Astrocyte (in vitro differentiated cells and primary cell): Measurements from ENCODE around the gene DGKZ. TPM values are rescaled to one million over a fixed set of nuclear protein-coding genes. Genes with fewer than 3 reads are reported as not detected.

Source experiments
- DNase-seq: peaks from one replicate; pipeline ENCODE4 v3.0.0-alpha.2; 2010; ENCODE audit warnings: low read depth
- FAIRE-seq: peaks from 2 replicates; lab custom pipeline; 2011; peaks lifted over from hg19 to GRCh38; lab: Jason Lieb, UNC
- H2AFZ ChIP-seq: 2 replicates; pipeline ENCODE4 v1.6.0; 2012; ENCODE audit warnings: low read depth, low read length, inconsistent platforms
- H3K27ac ChIP-seq: 2 replicates; pipeline ENCODE4 v1.5.1; 2011; ENCODE audit warnings: low read depth, low read length, inconsistent platforms
- H3K27me3 ChIP-seq: 2 replicates; pipeline ENCODE4 v1.6.0; 2011; ENCODE audit warnings: low read length, inconsistent platforms; ENCODE audit not compliant: insufficient read depth
- H3K36me3 ChIP-seq: 2 replicates; pipeline ENCODE4 v1.5.1; 2011; ENCODE audit warnings: low read length, inconsistent platforms; ENCODE audit not compliant: insufficient read depth
- H3K4me1 ChIP-seq: 2 replicates; pipeline ENCODE4 v1.5.1; 2011; ENCODE audit warnings: low read length, inconsistent platforms; ENCODE audit not compliant: insufficient read depth
- H3K4me2 ChIP-seq: 2 replicates; pipeline ENCODE4 v1.6.0; 2012; ENCODE audit warnings: low read length, inconsistent platforms
- H3K4me3 ChIP-seq: 2 replicates; pipeline ENCODE4 v1.5.1; 2011; ENCODE audit warnings: low read depth, mild to moderate bottlenecking, low read length, inconsistent platforms; ENCODE audit not compliant: insufficient read depth
- H3K79me2 ChIP-seq: 2 replicates; pipeline ENCODE4 v1.6.0; 2012; ENCODE audit warnings: mild to moderate bottlenecking, low read length, inconsistent platforms; ENCODE audit not compliant: insufficient read depth
- H3K9ac ChIP-seq: 2 replicates; pipeline ENCODE4 v1.6.0; 2012; ENCODE audit warnings: mild to moderate bottlenecking, low read length, inconsistent platforms
- H3K9me3 ChIP-seq: 2 replicates; pipeline ENCODE4 v1.5.1; 2012; ENCODE audit warnings: low read depth, mild to moderate bottlenecking, low read length, inconsistent platforms; ENCODE audit not compliant: insufficient read depth
- H4K20me1 ChIP-seq: 2 replicates; pipeline ENCODE4 v1.6.0; 2012; ENCODE audit warnings: low read length, inconsistent platforms; ENCODE audit not compliant: insufficient read depth
- H3K27ac Mint-ChIP-seq: one replicate; pipeline ENCODE4 v1.8.0; 2021; ENCODE audit warnings: mild to moderate bottlenecking, mixed read lengths; ENCODE audit not compliant: unreplicated experiment
- H3K27me3 Mint-ChIP-seq: one replicate; pipeline ENCODE4 v1.8.0; 2021; ENCODE audit warnings: low read depth, mixed read lengths; ENCODE audit not compliant: unreplicated experiment
- H3K36me3 Mint-ChIP-seq: one replicate; pipeline ENCODE4 v1.8.0; 2021; ENCODE audit warnings: low read depth, mixed read lengths; ENCODE audit not compliant: unreplicated experiment
- H3K4me1 Mint-ChIP-seq: one replicate; pipeline ENCODE4 v1.8.0; 2021; ENCODE audit warnings: low read depth, mixed read lengths; ENCODE audit not compliant: unreplicated experiment
- H3K4me3 Mint-ChIP-seq: one replicate; pipeline ENCODE4 v1.8.0; 2021; ENCODE audit warnings: mild to moderate bottlenecking, moderate library complexity, mixed read lengths; ENCODE audit not compliant: unreplicated experiment
- H3K9me3 Mint-ChIP-seq: one replicate; pipeline ENCODE4 v1.8.0; 2021; ENCODE audit warnings: mild to moderate bottlenecking, mixed read lengths; ENCODE audit not compliant: unreplicated experiment
- CTCF ChIP-seq: IDR thresholded peaks from 2 replicates; pipeline ENCODE4 v1.5.1; 2011; ENCODE audit warnings: low read depth, mild to moderate bottlenecking, inconsistent platforms, low read length, moderate library complexity; ENCODE audit not compliant: insufficient read depth
- EZH2 ChIP-seq: IDR thresholded peaks from 2 replicates; pipeline ENCODE4 v1.6.1; 2012; ENCODE audit warnings: mild to moderate bottlenecking, low read length, inconsistent platforms; ENCODE audit not compliant: insufficient read depth
- total RNA-seq: library from RNA; stranded (reverse); gene quantifications from 2 replicates; pipeline ENCODE4 v1.2.1, GENCODE V29; 2021

DGKZ gene
- total RNA-seq, 1 donor from 2014 or later, result 59.3 TPM

GRCh38 chr11:46388619-46389449 lies 41.6 kb downstream of the DGKZ start:
- H3K4me3 ChIP-seq, result peak overlapping the region; percentile 57
- no peaks in the 10 kb centered on the region for H3K79me2 ChIP-seq
- Mint-ChIP-seq H3K27ac (no peak overlapping the region), H3K4me3 (peak overlapping the region; percentile 34), H3K36me3 (no peaks in the 10 kb centered on the region), H3K9me3 (no peaks in the 10 kb centered on the region), H3K4me1 (no peaks in the 10 kb centered on the region), H3K27me3 (peaks cover 34% of the 10 kb centered on the region)
- H3K9ac ChIP-seq, result no peak overlapping the region
- H2AFZ ChIP-seq, result peak overlapping the region; percentile 54
- peaks cover 32% of the 10 kb centered on the region for H4K20me1 ChIP-seq
- no peaks in the 10 kb centered on the region for H3K9me3 ChIP-seq
- H3K36me3 ChIP-seq, result no peaks in the 10 kb centered on the region
- DNase-seq, result no peak
- peak overlapping the region; percentile 91 for H3K4me2 ChIP-seq
- no peak overlapping the region for H3K27ac ChIP-seq
- H3K27me3 ChIP-seq, result peaks cover 27% of the 10 kb centered on the region
- TF ChIP-seq CTCF (no peak), EZH2 (peak; percentile 28)
- H3K4me1 ChIP-seq, result peaks cover 16% of the 10 kb centered on the region
- no peak for FAIRE-seq

GRCh38 chr11:46389450-46390330 lies 42.4 kb downstream of the DGKZ start:
- Histone ChIP-seq H3K4me3 (peak overlapping the region; percentile 57), H3K4me1 (peaks cover 16% of the 10 kb centered on the region), H3K4me2 (peak overlapping the region; percentile 91), H3K9me3 (no peaks in the 10 kb centered on the region), H3K27me3 (peaks cover 27% of the 10 kb centered on the region), H2AFZ (peak overlapping the region; percentile 54), H4K20me1 (peaks cover 36% of the 10 kb centered on the region), H3K27ac (no peak overlapping the region), H3K79me2 (no peaks in the 10 kb centered on the region), H3K36me3 (no peaks in the 10 kb centered on the region), H3K9ac (no peak overlapping the region)
- TF ChIP-seq CTCF, result peak; percentile 38
- peak; percentile 57 for TF ChIP-seq EZH2
- Mint-ChIP-seq H3K27ac (no peak overlapping the region), H3K4me1 (no peaks in the 10 kb centered on the region), H3K27me3 (peaks cover 34% of the 10 kb centered on the region), H3K4me3 (peak overlapping the region; percentile 73), H3K9me3 (no peaks in the 10 kb centered on the region), H3K36me3 (peaks cover 3% of the 10 kb centered on the region)
- DNase-seq, result no peak
- no peak for FAIRE-seq
